ENCODE measurements around the gene RASD1.

- no peak for TF ChIP-seq MAX (IDR thresholded peaks at IDR 0.05)
- TF ChIP-seq POLR2AphosphoS5 (IDR thresholded peaks at IDR 0.05; ENCODE audit: low read depth, low read length), result no peak
- no peak for TF ChIP-seq RAD21 (IDR thresholded peaks at IDR 0.05; ENCODE audit: low read depth)
- TF ChIP-seq CTCF (IDR thresholded peaks at IDR 0.05 in 2 of 3, conservative IDR thresholded peaks at IDR 0.05 in 1 of 3; ENCODE audit: borderline replicate concordance in 1 of 3, insufficient read depth in 1 of 3, low read depth in 2 of 3, low read length in 2 of 3), result no peak
- TF ChIP-seq REST (IDR thresholded peaks at IDR 0.05; ENCODE audit: low read depth), result no peak
- no peak for TF ChIP-seq SIN3A (IDR thresholded peaks at IDR 0.05; ENCODE audit: low read depth)
- no peak for TF ChIP-seq POLR2A (IDR thresholded peaks at IDR 0.05; ENCODE audit: borderline replicate concordance, extremely low read depth, insufficient read depth, insufficient read length)
- no peak for TF ChIP-seq EZH2 (IDR thresholded peaks at IDR 0.05)
- TF ChIP-seq FOSL1 (IDR thresholded peaks at IDR 0.05; ENCODE audit: low read depth), result no peak
- no peak for TF ChIP-seq TCF7L2 (IDR thresholded peaks at IDR 0.05; ENCODE audit: borderline replicate concordance, extremely low read depth, insufficient read depth, insufficient read length)
- no peak for TF ChIP-seq ZNF274 (IDR thresholded peaks at IDR 0.05; ENCODE audit: low read depth, low read length)
- no peak for TF ChIP-seq ELF1 (IDR thresholded peaks at IDR 0.05; ENCODE audit: borderline replicate concordance, low read depth)
- TF ChIP-seq ATF3 (IDR thresholded peaks at IDR 0.05), result no peak
Measured at GRCh38 chr17:17504341-17505140, 8.3 kb upstream of the RASD1 start.

Measured in HCT116 (cell line).